ENCODE measurements around the gene STKLD1.
A peak's percentile ranks its signal among the peaks of the same experiment; 100 is the strongest.

The STKLD1 gene

GRCh38 chr9:133377721-133378216 is 1.6 kb downstream of the STKLD1 start:
- no peak overlapping the region for H3K4me3 ChIP-seq (replicated peaks; ENCODE audit: low read depth, low read length)
- DNase-seq (ENCODE audit: extremely low read depth, low read depth), result peak; percentile 30
- TF ChIP-seq CTCF (IDR thresholded peaks at IDR 0.05; ENCODE audit: low read depth, low read length, missing control alignments), result no peak

DNA sequence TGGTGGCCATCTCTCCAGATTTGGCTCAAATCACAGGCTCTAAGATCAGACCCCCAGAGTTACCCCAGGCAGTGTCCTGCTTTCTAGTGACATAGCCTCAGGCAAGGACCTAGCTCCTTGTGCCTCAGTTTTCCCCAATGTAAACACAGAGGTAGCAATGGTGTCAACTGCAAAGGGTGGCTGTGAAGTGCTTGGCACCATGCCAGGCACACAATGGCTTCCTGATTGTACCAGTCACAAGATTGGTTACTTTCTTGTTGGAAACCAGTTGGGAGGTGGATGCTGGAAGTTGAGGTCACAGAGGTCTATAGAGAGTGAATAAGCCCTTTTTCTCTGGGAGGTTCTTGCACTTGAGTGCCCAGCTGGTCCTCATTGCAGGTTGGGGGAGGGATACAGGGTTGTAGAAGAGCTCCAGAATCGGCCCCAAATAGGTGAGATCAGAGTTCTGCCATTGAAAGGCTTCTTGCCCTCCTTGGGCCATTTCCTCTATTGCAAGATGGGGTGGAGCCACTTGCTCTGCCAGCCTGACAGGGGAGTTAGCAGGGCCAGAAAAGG is 2.3 kb downstream of the STKLD1 start:
- TF ChIP-seq CTCF (IDR thresholded peaks at IDR 0.05; ENCODE audit: low read depth, low read length, missing control alignments), result no peak
- DNase-seq (ENCODE audit: extremely low read depth, low read depth), result no peak
- H3K4me3 ChIP-seq (replicated peaks; ENCODE audit: low read depth, low read length), result no peak overlapping the region

- TF ChIP-seq CTCF (IDR thresholded peaks at IDR 0.05; ENCODE audit: low read depth, low read length, missing control alignments), result no peak
- H3K4me3 ChIP-seq (replicated peaks; ENCODE audit: low read depth, low read length), result no peak overlapping the region
- DNase-seq (ENCODE audit: extremely low read depth, low read depth), result no peak
Measured at GRCh38 chr9:133379153-133380086, 3.3 kb downstream of the STKLD1 start.

DNA sequence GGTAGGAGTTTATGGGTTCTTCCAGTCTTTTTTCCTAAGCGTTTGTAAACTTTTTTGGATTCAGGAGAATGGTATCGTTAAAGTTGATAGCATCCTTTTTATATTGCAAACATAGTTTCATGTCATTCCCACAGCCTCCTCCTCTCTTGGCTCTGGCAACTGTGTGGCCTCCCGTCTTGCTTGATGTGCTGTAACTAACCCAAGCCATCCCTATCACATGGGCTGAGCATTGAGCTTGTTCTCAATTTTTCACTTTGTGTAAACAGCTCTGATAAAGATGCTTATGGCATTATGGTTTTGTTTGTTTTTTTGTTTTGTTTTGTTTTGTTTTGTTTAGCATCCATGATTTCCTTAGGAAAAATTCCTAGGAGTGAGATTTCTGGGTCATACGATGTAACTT is 4.6 kb downstream of the STKLD1 start:
- TF ChIP-seq CTCF (IDR thresholded peaks at IDR 0.05; ENCODE audit: low read depth, low read length, missing control alignments), result no peak
- no peak overlapping the region for H3K4me3 ChIP-seq (replicated peaks; ENCODE audit: low read depth, low read length)
- DNase-seq (ENCODE audit: extremely low read depth, low read depth), result no peak

DNA sequence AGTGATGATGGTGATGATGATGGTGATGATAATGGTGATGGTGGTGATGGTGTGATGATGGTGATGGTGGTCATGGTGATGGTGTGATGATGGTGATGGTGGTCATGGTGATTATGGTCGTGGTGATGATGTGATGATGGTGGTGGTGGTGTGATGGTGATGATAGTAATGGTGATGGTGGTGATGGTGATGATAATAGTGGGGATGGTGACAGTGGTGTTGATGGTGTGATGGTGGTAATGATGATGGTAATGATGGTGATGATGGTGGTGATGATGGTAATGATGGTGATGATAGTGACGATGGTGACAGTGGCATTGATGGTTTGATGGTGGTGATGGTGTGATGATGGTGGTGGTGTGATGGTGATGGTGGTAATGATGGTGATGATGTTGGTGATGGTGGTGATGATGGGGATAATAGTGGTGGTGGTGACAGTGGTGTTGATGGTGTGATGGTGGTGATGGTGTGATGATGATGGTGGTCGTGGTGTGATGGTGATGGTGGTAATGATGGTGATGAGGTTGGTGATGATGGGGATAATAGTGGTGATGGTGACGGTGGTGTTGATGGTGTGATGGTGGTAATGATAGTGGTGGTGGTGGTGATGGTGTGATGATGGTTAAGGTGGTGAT is 6.5 kb downstream of the STKLD1 start:
- no peak for TF ChIP-seq CTCF (IDR thresholded peaks at IDR 0.05; ENCODE audit: low read depth, low read length, missing control alignments)
- H3K4me3 ChIP-seq (replicated peaks; ENCODE audit: low read depth, low read length), result no peak overlapping the region
- DNase-seq (ENCODE audit: extremely low read depth, low read depth), result no peak

DNA sequence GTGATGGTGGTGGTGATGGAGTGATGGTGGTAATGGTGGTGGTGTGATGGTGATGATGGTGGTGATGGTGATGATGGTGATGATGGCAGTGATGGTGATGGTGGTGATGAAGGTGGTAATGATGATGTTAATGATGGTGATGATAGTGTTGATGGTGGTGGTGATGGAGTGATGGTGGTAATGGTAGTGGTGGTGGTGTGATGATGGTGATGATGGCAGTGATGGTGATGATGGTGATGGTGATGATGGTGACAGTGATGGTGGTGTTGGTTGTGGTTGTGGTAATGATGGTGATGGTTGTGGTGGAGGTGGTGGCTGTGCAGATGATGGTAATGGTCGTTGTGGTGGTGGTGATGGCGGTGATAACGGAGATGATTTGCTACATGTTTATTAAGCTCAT is 7.3 kb downstream of the STKLD1 start:
- TF ChIP-seq CTCF (IDR thresholded peaks at IDR 0.05; ENCODE audit: low read depth, low read length, missing control alignments), result no peak
- no peak for DNase-seq (ENCODE audit: extremely low read depth, low read depth)

More for the DNA sequence above, 7.3 kb downstream of the STKLD1 start:
- H3K4me3 ChIP-seq (replicated peaks; ENCODE audit: low read depth, low read length), result no peak overlapping the region
